ENCODE measurements around the gene MROH2A.
"Not testable (repeated sequence)": the region's sequence is repeated elsewhere in the genome, so short reads cannot be mapped to it uniquely, and the experiment has no call there.

The MROH2A gene, protein sequence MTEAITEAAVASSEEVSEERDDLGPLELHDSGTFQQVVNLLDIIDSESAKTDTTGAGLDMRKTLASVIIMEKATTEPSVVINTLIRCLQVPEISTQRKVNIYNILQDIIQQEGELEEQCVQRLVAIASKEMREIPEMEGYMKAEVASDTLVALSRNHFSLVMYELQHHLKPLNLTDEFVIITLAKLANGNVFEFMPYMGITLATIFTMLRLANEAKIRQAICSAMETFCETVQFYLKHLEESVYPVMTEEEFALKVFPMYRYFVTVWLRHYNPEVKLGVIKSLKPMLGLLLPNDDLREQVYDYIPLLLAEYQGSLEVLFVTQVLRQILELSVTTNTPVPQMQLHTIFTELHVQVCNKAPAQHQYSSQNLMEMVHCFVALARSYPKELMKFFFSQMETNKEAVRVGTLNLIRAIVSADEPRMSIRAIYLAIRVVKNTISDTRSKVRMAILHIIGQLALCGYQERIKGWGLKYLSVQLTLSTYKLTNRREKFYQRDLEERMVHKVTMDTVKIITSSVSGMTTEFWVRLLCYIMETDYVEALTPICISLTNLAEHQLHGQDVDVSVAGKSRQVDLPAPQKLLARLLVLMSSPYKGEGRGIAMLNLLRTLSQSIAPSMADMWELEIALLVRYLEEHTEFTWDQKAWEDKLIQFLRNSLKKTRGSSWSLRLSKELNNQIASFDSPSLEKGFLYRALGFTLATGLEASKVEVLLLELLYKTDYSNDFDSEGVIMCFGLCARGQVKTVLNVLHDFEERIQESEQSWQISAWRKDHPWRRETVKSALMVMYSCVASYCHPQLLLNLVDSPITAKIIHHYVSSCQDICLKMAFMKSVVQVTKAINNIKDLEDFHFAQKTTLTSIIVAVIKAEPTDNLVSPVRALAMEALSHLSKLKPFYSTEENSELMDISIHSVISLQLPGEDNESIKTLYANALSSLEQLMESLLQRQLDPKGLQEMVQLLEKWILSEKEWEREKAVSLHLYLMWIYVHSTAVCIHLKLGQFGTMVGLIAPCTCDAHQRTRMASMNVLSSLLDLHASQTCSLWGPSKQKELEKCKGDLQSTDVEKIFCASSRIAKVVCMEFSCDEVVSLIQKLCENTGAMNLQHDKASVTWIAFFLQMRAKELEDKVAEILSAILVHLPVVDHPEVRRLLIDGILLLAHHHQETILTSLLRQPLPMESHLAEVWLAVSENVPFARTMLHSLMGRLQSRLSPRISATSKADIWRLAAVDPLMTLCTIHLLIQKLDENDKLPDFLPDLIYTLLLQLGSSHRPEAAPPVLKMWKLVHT (N-terminal part only)

DNA sequence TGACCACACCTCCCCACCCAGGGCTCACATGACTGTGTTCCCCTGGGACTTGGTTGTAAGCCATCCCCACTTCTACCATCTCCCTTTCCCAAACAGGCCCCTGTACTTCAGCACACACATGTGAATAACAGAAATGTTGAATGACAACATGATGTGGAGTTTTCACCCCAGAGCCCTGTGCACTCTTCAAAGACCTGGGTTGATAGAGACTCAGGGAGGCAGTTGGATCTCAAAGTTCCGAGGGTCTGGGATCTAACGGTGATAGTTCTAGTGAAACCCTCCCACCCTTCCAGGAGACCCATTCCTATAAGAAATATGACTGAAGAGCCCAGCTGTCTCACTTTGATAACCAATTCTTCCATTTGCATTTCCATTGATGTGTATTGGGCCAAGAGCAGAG, at the start of gene MROH2A:
TSS of gene MROH2A (plus strand) at position 301 of the 400 bp plus-strand sequence. CDS start 1,029 bp downstream, outside the sequence.
- in situ Hi-C loops (cut with MboI; ENCODE audit: low sequenced_read_pairs), result no loop called here

DNA sequence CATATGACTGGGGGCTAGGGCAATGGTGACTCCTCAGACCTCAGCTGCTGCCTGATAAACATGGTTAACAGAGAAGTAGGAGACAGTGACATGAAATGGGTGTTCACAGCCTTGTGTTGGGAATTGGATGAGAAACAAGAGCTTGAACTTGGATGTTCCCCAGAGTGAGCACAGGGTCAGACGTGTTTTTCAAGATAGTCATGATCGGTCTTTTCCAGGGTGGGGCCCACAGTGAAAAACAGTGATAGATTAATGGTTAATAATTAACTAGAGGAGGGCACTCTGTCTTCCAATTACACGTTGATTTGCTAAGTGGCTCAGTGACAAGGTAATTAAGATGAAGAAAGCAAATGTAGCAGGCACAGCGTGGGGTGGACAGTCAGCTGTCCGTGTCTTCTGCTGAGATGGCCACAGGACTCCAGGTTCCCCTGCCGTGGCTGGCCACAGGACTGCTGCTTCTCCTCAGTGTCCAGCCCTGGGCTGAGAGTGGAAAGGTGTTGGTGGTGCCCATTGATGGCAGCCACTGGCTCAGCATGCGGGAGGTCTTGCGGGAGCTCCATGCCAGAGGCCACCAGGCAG, 49.3 kb upstream of the MROH2A start, which contains the start of gene UGT1A3:
TSS of gene UGT1A3 (plus strand) at position 320 of the 579 bp plus-strand sequence. CDS start at position 405, 85 bp downstream.
- in situ Hi-C loops (cut with MboI; ENCODE audit: low sequenced_read_pairs), result no loop called here

DNA sequence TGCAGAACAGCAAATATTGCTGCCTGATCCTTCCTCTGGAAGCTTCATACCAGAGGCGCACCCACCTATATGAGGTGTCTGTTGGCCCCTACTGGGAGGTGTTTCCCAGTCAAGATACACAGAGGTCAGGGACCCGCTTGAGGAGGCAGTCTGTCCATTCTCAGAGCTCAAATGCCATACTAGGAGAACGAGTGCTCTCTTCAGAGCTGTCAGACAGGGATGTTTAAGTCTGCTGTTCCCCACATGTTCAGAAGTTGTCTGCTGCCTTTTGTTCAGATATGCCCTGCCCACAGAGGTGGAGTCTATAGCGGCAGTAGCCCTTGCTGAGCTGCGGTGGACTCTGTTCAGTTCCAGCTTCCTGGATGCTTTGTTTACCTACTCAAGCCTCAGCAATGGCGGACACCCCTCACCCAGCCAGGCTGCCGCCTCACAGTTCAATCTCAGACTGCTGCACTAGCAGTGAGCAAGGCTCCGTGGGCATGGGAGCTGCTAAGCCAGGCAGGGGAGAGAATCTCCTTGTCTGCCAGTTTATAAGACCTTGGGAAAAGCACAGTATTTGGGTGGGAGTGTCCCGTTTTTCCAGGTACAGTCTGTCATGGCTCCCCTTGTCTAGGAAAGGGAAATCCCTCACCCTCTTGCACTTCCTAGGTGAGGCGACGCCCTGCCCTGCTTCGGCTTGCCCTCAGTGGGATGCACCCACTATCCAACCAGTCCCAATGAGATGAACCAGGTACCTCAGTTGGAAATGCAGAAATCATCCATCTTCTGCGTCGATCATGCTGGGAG, 41.1 kb upstream of the MROH2A start:
- in situ Hi-C loops (cut with MboI; ENCODE audit: low sequenced_read_pairs), result not testable (repeated sequence)

DNA sequence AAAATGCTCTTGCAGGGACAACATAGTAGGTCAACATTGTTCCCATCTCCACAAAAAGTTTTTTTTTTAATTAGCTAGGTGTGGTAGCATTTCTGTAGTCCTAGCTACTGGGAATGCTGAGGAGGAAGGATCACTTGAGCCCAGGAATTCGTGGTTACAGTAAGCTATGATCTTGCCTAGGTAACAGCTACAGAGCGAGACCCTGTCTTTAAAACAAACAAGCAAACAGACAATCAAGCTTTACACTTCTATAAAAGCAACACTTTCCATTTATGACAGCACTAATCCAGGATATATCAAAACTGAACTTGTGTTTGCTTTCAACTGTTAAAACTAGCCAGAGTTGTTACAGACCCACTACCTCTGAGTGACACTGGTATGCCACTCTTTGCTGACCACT, 37.3 kb upstream of the MROH2A start:
- in situ Hi-C loops (cut with MboI; ENCODE audit: low sequenced_read_pairs), result no loop called here

DNA sequence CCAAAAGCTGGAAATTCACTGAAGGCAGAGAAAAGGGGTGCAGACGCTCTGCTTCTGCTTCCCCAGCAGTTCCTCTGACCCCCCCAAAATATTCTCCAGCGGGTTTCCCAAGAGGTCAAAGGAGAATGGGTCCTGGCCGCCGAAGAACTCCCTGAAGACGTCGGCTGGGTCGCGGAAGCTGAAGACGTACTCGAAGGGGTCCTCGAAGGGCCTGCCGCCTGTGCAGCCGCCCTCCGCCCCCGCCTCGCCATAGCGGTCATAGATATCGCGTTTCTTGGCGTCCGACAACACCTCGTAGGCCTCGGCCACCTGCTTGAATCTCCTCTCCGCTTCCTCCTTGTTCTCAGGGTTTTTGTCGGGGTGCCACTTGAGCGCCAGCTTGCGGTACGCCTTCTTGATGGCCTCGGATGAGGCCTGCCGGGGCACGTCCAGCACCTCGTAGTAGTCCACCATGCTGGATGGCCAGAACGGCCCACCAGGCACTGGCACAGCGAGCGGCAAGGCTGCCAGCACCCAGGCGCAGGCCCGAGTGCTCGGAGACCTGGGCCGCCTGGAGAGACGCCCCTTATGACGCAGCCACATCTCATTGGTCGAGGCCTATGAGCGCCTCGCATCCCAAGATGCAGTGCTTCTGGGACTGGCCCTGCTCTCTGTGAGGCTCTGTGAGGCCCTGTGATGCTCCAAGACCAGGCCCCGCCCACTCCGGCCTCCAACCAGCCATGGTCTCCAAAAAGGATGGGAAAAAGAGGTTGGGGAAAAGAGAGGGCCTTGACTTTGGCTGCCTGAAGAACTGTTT, 34.5 kb upstream of the MROH2A start:
- in situ Hi-C loops (cut with MboI; ENCODE audit: low sequenced_read_pairs), result no loop called here

DNA sequence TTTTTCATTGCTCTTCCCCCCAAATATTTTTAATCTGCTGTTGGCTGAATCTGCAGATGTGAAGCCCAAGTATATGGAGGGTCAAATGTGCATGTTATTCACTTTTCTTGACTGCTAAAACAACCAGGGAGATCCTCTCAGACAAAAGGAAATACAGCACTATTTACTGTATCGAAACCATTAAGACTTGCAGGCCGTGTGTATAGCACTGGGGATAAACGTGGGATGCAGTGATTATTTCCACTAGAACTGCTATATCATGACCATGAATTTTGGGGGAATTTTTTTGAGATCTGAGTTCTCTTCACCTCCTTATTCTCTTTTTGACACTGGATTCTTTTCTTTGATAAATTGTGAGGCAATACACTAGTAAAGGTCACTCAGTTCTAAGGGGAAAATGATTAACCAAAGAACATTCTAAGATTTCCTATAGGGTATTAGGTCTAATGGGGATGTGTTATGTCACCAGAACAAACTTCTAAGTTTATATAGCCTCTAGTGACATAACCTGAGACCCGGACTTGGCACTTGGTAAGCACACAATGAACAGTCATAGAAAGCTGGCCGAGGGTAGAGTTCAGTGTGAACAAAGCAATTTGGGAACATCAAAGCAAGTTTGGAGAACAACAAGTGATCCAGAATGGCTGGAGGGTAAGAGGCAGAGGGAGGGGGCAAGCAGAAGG, 32.9 kb upstream of the MROH2A start:
- in situ Hi-C loops (cut with MboI; ENCODE audit: low sequenced_read_pairs), result no loop called here

DNA sequence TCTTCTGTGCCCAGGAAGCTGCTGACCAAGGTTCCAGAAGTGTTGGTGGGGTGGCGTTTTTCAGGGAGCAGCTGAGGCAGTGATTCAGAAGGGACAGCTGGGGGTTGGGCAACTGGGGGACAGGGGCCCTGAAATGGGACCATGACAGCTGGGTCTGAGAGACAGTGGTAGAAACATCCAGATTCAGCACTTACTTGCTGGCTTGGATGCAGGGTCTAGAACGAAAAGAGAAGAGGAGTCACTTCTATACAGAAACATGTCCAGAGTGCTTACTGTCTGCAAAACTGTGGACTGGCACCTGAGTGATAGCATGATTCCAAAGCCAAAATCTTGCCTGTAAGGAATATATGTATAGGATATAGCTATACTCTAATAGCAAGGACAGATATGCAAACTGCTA, 32.3 kb upstream of the MROH2A start:
- in situ Hi-C loops (cut with MboI; ENCODE audit: low sequenced_read_pairs), result not testable (repeated sequence)

DNA sequence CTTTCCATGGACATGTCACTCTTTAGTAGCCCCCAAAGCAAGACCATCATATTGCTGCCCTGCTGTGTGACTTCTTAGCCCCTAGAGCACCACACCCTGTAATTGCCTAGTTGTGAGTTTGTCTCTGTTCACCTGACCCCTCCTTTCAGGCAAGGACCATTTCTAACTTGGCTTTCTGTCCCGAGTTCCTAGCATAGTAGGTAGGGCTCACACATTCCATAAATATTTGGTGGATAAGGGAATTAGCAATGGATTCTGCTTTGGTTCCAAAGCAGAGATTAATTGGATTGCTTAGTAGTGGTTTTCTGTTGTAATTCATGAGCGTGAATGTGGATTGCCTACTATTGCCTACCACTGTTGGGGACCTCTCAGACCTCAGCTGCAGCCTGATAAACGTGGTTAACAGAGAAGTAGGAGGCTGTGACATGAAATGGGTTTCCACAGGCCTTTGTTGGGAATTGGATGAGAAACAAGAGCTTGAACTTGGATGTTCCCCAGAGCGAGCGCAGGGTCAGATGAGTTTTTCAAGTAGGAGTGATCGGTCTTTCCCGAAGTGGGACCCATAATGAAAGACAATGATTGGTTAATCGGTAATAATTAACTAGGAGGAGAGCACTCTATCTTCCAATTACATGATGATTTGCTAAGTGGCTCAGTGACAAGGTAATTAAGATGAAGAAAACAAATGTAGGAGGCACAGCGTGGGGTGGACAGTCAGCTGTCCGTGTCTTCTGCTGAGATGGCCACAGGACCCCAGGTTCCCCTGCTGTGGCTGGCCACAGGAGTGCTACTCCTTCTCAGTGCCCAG, 31.5 kb upstream of the MROH2A start:
- in situ Hi-C loops (cut with MboI; ENCODE audit: low sequenced_read_pairs), result no loop called here

DNA sequence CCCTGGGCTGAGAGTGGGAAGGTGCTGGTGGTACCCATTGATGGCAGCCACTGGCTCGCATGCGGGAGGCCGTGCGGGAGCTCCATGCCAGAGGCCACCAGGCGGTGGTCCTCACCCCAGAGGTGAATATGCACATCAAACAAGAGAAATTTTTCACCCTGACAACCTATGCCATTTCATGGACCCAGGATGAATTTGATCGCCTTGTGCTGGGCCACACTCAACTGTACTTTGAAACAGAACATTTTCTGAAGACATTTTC, 30.9 kb upstream of the MROH2A start:
- in situ Hi-C loops (cut with MboI; ENCODE audit: low sequenced_read_pairs), result no loop called here

DNA sequence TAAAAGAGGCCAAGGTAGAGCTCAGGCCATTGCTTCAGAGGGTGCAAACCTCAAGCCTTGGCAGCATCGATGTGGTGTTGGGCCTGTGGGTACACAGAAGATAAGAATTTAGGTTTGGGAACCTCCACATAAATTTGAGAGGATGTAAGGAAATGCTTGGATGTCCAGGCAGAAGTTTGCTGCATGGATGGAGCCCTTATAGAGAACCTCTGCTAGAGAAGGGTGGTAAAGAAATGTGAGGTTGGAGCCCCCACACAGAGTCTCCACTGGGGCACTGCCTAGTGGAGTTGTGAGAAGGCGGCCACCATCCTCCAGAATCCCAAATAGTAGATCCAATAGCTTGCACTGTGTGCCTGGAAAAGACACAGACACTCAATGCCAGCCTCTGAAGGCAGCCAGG, 27.4 kb upstream of the MROH2A start:
- in situ Hi-C loops (cut with MboI; ENCODE audit: low sequenced_read_pairs), result not testable (repeated sequence)

DNA sequence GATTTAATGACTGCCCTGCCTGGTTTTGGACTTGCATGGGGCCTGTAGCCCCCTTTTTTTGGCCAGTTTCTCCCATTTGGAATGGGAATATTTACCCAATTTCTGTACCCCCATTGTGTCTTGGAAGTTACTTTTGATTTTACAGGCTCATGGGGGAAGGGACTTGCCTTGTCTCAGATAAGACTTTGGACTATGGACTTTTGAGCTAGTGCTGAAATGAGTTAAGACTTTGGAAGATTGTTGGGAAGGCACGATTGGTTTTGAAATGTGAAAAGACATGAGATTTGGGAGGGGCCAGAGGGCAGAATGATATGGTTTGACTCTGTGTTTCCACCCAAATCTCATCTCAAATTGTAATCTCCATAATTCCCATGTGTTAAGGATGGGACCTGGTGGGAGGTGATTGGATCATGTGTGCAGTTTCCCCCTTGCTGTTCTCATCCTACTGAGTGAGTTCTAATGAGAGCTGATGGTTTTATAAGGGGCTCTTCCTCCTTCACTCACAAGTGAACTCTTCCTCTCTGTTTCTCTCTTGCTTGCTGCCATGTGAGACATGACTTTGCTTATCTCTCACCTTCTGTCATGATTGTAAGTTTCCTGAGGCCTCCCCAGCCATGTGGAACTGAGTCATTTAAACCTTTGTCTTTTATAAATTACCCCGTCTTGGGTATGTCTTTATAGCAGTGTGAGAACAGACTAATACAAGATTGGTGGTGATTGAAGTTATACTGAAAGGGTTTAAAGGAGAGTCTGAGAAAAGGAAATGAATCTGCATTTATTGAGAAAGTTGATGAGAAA, 26.7 kb upstream of the MROH2A start:
- in situ Hi-C loops (cut with MboI; ENCODE audit: low sequenced_read_pairs), result not testable (repeated sequence)

DNA sequence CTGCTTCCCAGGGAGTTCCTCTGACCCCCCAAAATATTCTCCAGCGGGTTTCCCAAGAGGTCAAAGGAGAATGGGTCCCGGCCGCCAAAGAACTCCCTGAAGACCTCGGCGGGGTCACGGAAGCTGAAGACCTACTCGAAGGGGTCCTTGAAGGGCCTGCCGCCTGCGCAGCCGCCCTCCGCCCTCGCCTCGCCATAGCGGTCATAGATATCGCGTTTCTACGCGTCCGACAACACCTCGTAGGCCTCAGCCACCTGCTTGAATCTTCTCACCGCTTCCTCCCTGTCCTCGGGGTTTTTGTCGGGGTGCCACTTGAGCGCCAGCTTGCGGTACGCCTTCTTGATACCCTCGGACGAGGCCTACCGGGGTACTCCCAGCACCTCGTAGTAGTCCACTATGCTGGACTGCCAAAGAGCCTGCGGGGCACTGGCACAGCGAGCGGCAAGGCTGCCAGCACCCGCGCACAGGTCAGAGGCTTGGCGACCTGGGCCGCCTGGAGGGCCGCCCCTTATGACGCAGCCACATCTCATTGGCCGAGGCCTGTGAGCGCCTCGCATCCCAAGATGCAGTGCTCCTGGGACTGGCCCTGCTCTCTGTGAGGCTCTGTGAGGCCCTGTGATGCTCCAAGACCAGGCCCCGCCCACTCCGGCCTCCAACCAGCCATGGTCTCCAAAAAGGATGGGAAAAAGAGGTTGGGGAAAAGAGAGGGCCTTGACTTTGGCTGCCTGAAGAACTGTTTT, 23.1 kb upstream of the MROH2A start:
- in situ Hi-C loops (cut with MboI; ENCODE audit: low sequenced_read_pairs), result no loop called here

DNA sequence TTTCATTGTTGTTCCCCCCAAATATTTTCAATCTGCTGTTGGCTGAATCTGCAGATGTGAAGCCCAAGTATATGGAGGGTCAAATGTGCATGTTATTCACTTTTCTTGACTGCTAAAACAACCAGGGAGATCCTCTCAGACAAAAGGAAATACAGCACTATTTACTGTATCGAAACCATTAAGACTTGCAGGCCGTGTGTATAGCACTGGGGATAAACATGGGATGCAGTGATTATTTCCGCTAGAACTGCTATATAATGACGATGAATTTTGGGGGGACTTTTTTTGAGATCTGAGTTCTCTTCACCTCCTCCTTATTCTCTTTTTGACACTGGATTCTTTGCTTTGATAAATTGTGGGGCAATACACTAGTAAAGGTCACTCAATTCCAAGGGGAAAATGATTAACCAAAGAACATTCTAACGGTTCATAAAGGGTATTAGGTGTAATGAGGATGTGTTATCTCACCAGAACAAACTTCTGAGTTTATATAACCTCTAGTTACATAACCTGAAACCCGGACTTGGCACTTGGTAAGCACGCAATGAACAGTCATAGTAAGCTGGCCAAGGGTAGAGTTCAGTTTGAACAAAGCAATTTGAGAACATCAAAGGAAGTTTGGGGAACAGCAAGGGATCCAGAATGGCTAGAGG, 21.6 kb upstream of the MROH2A start:
- in situ Hi-C loops (cut with MboI; ENCODE audit: low sequenced_read_pairs), result no loop called here

DNA sequence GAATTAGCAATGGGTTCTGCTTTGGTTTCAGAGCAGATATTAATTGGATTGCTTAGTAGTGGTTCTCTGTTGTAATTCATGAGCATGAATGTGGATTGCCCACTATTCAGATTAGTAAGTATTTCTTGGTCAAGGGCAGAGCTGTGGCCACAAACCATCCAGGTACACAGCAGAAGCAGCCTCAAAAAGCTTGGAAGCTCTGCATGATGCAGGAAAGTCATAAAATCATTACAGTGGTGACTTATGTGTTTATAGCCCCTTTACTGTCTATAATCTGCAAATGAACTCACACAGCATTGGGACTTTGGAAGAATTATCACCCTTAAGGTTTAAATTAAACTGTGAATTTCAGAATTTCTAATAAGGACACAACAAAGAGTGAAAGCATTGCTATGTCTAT, 20.0 kb upstream of the MROH2A start:
- in situ Hi-C loops (cut with MboI; ENCODE audit: low sequenced_read_pairs), result no loop called here

DNA sequence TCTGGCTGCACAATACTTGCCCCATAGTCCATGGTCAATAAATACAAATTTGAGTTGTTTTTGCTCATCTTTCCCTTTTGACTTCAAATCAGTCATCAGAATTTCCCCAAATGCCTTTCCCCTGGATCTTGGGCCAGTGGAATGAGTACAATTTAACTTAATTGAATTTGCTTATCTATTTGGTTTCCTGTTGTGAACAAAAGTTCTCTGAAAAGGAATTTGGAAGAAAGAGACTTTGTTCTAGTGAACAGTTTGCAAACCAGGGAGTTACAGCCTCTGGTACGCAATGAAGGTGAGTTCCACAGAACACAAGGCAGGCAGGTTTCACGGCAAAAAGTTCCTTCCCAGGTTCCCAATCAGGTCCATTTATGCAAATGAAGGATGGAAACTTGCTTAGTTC, 19.3 kb upstream of the MROH2A start:
- in situ Hi-C loops (cut with MboI; ENCODE audit: low sequenced_read_pairs), result no loop called here

DNA sequence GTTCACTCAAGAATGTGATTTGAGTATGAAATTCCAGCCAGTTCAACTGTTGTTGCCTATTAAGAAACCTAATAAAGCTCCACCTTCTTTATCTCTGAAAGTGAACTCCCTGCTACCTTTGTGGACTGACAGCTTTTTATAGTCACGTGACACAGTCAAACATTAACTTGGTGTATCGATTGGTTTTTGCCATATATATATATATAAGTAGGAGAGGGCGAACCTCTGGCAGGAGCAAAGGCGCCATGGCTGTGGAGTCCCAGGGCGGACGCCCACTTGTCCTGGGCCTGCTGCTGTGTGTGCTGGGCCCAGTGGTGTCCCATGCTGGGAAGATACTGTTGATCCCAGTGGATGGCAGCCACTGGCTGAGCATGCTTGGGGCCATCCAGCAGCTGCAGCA, 18.1 kb upstream of the MROH2A start, which contains the start of gene UGT1A1:
TSS of gene UGT1A1 (plus strand) at position 228 of the 400 bp plus-strand sequence. CDS start at position 246, 18 bp downstream.
- in situ Hi-C loops (cut with MboI; ENCODE audit: low sequenced_read_pairs), result no loop called here
